Measurements from ENCODE around the gene TUBA4A. TPM values are rescaled to one million over a fixed set of nuclear protein-coding genes. Genes with fewer than 3 reads are reported as not detected.
A peak's percentile ranks its signal among the peaks of the same experiment; 100 is the strongest.

TUBA4A gene
- total and polyA plus RNA-seq, 2 experiments from 2014 or later, result 4.7 to 10.5 TPM

GRCh38 chr2:219270055-219270372 lies 16.3 kb upstream of the TUBA4A start:
- no peak for DNase-seq (ENCODE audit: low spot score)
- no peak overlapping the region for H3K27ac ChIP-seq
- no peaks in the 10 kb centered on the region for H3K4me1 ChIP-seq (ENCODE audit: insufficient read depth)
- no peaks in the 10 kb centered on the region for H3K79me2 ChIP-seq
- no peaks in the 10 kb centered on the region for H3K9me3 ChIP-seq (ENCODE audit: low read depth)
- no peak overlapping the region for H2AFZ ChIP-seq
- H3K4me2 ChIP-seq, result no peak overlapping the region
- TF ChIP-seq EZH2 (IDR thresholded peaks at IDR 0.05; ENCODE audit: borderline replicate concordance) (no peak), EZH2phosphoT487 (IDR thresholded peaks at IDR 0.05; ENCODE audit: low read depth, severe bottlenecking, unreplicated experiment) (no peak), CTCF (IDR thresholded peaks at IDR 0.05; ENCODE audit: poor library complexity) (no peak)
- no peaks in the 10 kb centered on the region for H3K27me3 ChIP-seq
- no peaks in the 10 kb centered on the region for H4K20me1 ChIP-seq (ENCODE audit: insufficient read depth, poor library complexity, severe bottlenecking)
- H3K9me2 ChIP-seq (replicated peaks; ENCODE audit: insufficient read depth), result no peaks in the 10 kb centered on the region
- WGBS (ENCODE audit: low lambda C conversion rate, missing lambda C conversion rate), result 85% methylated on average over 5 of the region's 5 CpGs
- H3K36me3 ChIP-seq (replicated peaks; ENCODE audit: insufficient read depth, low read depth), result no peaks in the 10 kb centered on the region
- no peak overlapping the region for H3K4me3 ChIP-seq

GRCh38 chr2:219269362-219270054 lies 15.8 kb upstream of the TUBA4A start:
- H3K4me2 ChIP-seq, result no peak overlapping the region
- H3K36me3 ChIP-seq (replicated peaks; ENCODE audit: insufficient read depth, low read depth), result no peaks in the 10 kb centered on the region
- H3K9me3 ChIP-seq (ENCODE audit: low read depth), result no peaks in the 10 kb centered on the region
- H3K27ac ChIP-seq, result no peak overlapping the region
- 73% methylated on average over 8 of the region's 8 CpGs for WGBS (ENCODE audit: low lambda C conversion rate, missing lambda C conversion rate)
- H3K27me3 ChIP-seq, result no peaks in the 10 kb centered on the region
- H3K4me3 ChIP-seq, result no peak overlapping the region
- no peaks in the 10 kb centered on the region for H3K4me1 ChIP-seq (ENCODE audit: insufficient read depth)
- H3K9me2 ChIP-seq (replicated peaks; ENCODE audit: insufficient read depth), result no peaks in the 10 kb centered on the region
- no peaks in the 10 kb centered on the region for H4K20me1 ChIP-seq (ENCODE audit: insufficient read depth, poor library complexity, severe bottlenecking)
- no peak overlapping the region for H2AFZ ChIP-seq
- TF ChIP-seq CTCF (IDR thresholded peaks at IDR 0.05; ENCODE audit: poor library complexity) (no peak), EZH2phosphoT487 (IDR thresholded peaks at IDR 0.05; ENCODE audit: low read depth, severe bottlenecking, unreplicated experiment) (no peak), EZH2 (IDR thresholded peaks at IDR 0.05; ENCODE audit: borderline replicate concordance) (no peak)
- no peaks in the 10 kb centered on the region for H3K79me2 ChIP-seq
- DNase-seq (ENCODE audit: low spot score), result peak; percentile 68

- TF ChIP-seq EZH2 (IDR thresholded peaks at IDR 0.05; ENCODE audit: borderline replicate concordance) (no peak), CTCF (IDR thresholded peaks at IDR 0.05; ENCODE audit: poor library complexity) (no peak)
- DNase-seq (ENCODE audit: low spot score), result no peak
- H2AFZ ChIP-seq, result no peak overlapping the region
- 92% methylated on average over 2 of the region's 2 CpGs for WGBS (ENCODE audit: low lambda C conversion rate, missing lambda C conversion rate)
- no peak overlapping the region for H3K4me2 ChIP-seq
- H3K27ac ChIP-seq, result no peak overlapping the region
- H3K9me3 ChIP-seq (ENCODE audit: low read depth), result no peaks in the 10 kb centered on the region
- no peaks in the 10 kb centered on the region for H3K9me2 ChIP-seq (replicated peaks; ENCODE audit: insufficient read depth)
- no peaks in the 10 kb centered on the region for H3K79me2 ChIP-seq
- H3K4me3 ChIP-seq, result no peak overlapping the region
- no peaks in the 10 kb centered on the region for H3K36me3 ChIP-seq (replicated peaks; ENCODE audit: insufficient read depth, low read depth)
- H3K27me3 ChIP-seq, result no peaks in the 10 kb centered on the region
- H3K4me1 ChIP-seq (ENCODE audit: insufficient read depth), result no peaks in the 10 kb centered on the region
- H4K20me1 ChIP-seq (ENCODE audit: insufficient read depth, poor library complexity, severe bottlenecking), result no peaks in the 10 kb centered on the region
Measured at GRCh38 chr2:219268294-219268693, 14.6 kb upstream of the TUBA4A start.

Measured in hepatocyte (in vitro differentiated cells).